ENCODE measurements around the gene PIGU. TPM values are rescaled to one million over a fixed set of nuclear protein-coding genes. Genes with fewer than 3 reads are reported as not detected.
A peak's percentile ranks its signal among the peaks of the same experiment; 100 is the strongest.

Gene PIGU
- total RNA-seq, 4 donors from 2014 or later = 20.6 to 31.5 (median 27.7) TPM

DNA sequence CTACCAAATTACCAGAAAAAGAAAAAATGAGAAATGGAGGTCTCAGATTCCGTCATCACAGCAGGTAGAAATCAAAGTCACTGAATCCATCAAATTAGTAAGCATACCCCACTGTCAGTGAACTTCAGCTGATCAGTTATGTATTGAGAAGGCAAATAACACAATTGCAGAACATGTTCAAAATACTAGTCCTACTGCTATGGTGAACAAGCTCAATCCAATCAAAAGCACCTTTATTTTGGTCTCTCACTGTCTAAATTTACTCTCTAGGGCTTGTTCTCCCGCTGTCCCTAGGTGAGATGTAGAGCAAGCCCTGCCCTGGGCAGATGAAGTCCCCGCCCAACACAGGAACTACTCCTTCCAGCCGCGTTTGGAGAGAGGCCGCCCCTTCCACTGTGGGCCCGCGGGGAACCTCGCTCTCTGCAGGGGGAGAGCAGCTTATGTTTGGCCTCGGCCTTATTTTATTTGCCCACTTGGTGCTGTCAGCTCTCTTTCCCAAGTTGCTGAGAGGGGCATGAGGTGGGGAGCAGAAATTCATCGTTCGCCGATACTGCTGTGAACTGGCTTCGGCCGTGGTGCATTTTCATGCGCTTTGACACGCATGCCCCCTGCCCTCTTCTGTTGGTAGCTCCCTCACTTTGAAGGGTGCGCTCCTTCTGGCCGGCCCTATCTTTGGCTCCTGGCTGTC is 132.6 kb downstream of the PIGU start:
- Histone ChIP-seq H3K4me1 (peaks cover 0 to 8% (median 0%) of the 10 kb centered on the region in 4 donors), H3K27ac (peak overlapping the region in 1 of 4 donors; percentile 14), H3K9me3 (no peaks in the 10 kb centered on the region), H3K36me3 (peaks cover 4 to 46% (median 11%) of the 10 kb centered on the region in 3 donors), H3K4me3 (peak overlapping the region in 1 of 4 donors; percentile 6), H3K27me3 (no peaks in the 10 kb centered on the region)
- TF ChIP-seq, protein P1, sequence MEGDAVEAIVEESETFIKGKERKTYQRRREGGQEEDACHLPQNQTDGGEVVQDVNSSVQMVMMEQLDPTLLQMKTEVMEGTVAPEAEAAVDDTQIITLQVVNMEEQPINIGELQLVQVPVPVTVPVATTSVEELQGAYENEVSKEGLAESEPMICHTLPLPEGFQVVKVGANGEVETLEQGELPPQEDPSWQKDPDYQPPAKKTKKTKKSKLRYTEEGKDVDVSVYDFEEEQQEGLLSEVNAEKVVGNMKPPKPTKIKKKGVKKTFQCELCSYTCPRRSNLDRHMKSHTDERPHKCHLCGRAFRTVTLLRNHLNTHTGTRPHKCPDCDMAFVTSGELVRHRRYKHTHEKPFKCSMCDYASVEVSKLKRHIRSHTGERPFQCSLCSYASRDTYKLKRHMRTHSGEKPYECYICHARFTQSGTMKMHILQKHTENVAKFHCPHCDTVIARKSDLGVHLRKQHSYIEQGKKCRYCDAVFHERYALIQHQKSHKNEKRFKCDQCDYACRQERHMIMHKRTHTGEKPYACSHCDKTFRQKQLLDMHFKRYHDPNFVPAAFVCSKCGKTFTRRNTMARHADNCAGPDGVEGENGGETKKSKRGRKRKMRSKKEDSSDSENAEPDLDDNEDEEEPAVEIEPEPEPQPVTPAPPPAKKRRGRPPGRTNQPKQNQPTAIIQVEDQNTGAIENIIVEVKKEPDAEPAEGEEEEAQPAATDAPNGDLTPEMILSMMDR (IDR thresholded peaks at IDR 0.05) = no peak
- TF ChIP-seq POLR2A (IDR thresholded peaks at IDR 0.05) = no peak
- TF ChIP-seq EP300 (IDR thresholded peaks at IDR 0.05) = no peak
- DNase-seq (ENCODE audit: low spot score in 2 of 2) = no peak
- 26 to 33% methylated on average over 19 of the region's 19 CpGs for WGBS, 2 donors

DNA sequence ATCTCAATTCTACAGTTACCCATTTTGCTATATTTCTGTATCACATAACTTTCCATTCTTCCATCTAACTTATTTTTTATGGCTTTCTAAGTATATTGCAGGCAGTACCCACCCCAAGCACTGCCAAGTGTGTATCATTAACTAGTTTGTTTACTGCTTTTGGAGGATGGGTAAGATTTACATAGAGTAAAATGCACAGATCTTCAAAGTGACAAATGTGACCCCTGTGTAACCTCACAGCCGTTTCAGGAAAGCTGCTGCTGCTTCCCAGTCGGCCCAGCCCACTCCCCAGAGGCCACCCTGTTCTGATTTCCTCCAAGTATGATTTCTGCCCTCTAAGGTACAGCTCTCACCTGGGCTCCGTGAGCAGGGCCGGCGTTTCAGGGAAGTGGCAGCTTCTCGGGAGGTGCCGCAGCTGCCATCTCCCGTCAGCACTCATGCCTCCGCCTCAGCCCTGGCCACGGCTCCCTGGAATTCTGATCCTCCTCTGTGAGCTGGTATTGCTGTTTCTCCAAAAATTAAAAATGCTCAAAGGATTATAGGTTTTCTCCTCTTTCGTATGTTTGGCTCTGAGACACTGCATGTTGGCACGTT is 133.3 kb downstream of the PIGU start:
- H3K4me1 ChIP-seq = peaks cover 0 to 10% (median 0%) of the 10 kb centered on the region in 4 donors
- H3K27ac ChIP-seq = no peak overlapping the region
- H3K4me3 ChIP-seq = no peak overlapping the region
- 68 to 72% methylated on average over 12 of the region's 12 CpGs for WGBS, 2 donors
- TF ChIP-seq, protein P1 (IDR thresholded peaks at IDR 0.05) = no peak
- TF ChIP-seq POLR2A (IDR thresholded peaks at IDR 0.05) (no peak), EP300 (IDR thresholded peaks at IDR 0.05) (no peak)
- peaks cover 4 to 52% (median 11%) of the 10 kb centered on the region in 3 donors for H3K36me3 ChIP-seq
- H3K27me3 ChIP-seq = no peaks in the 10 kb centered on the region
- no peak for DNase-seq (ENCODE audit: low spot score in 2 of 2)
- no peaks in the 10 kb centered on the region for H3K9me3 ChIP-seq

DNA sequence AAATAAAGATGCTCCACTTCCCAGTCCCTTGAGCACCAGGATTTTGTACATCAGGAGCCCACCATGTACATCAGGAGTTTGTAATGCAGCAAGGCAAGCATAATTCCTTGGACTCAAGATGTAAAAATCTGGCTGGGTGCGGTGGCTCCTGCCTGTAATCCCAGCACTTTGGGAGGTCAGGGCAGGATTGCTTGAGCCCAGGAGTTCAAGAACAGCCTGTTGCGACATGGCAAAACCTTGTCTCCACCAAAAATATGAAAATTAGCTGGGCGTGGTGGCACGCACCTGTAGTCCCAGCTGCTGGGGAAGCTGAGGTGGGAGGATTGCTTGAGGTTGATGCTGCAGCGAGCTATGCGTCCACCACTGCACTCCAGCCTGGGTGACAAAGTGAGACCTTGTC is 134.5 kb downstream of the PIGU start:
- peaks cover 0 to 15% (median 0%) of the 10 kb centered on the region in 4 donors for H3K4me1 ChIP-seq
- no peaks in the 10 kb centered on the region for H3K9me3 ChIP-seq
- H3K4me3 ChIP-seq = no peak overlapping the region
- WGBS, 2 donors = 94 to 99% methylated on average over 6 of the region's 6 CpGs
- H3K36me3 ChIP-seq = peaks cover 4 to 60% (median 11%) of the 10 kb centered on the region in 3 donors
- no peak for DNase-seq (ENCODE audit: low spot score in 2 of 2)
- TF ChIP-seq POLR2A (IDR thresholded peaks at IDR 0.05) = no peak
- TF ChIP-seq, protein P1 (IDR thresholded peaks at IDR 0.05) = no peak
- TF ChIP-seq EP300 (IDR thresholded peaks at IDR 0.05) = no peak
- no peaks in the 10 kb centered on the region for H3K27me3 ChIP-seq
- peak overlapping the region in 1 of 4 donors; percentile 6 for H3K27ac ChIP-seq

GRCh38 chr20:34541917-34542316 is 135.0 kb downstream of the PIGU start:
- peak overlapping the region in 1 of 4 donors; percentile 5 for H3K27ac ChIP-seq
- TF ChIP-seq POLR2A (IDR thresholded peaks at IDR 0.05) = no peak
- TF ChIP-seq EP300 (IDR thresholded peaks at IDR 0.05) = no peak
- TF ChIP-seq, protein P1 (IDR thresholded peaks at IDR 0.05) = no peak
- H3K4me1 ChIP-seq = peaks cover 0 to 15% (median 0%) of the 10 kb centered on the region in 4 donors
- H3K27me3 ChIP-seq = no peaks in the 10 kb centered on the region
- 64% methylated on average over 16 of the region's 16 CpGs for WGBS, 2 donors
- H3K4me3 ChIP-seq = no peak overlapping the region
- DNase-seq (ENCODE audit: low spot score in 2 of 2) = no peak
- no peaks in the 10 kb centered on the region for H3K9me3 ChIP-seq
- peaks cover 4 to 66% (median 11%) of the 10 kb centered on the region in 3 donors for H3K36me3 ChIP-seq
